Amniotic epithelial cell (primary cell): ENCODE measurements around the gene TBCK.

Source experiments
- DNase-seq: peaks from one replicate; pipeline ENCODE4 v3.0.0-alpha.2; 2010; ENCODE audit warnings: low read depth

The TBCK gene

DNA sequence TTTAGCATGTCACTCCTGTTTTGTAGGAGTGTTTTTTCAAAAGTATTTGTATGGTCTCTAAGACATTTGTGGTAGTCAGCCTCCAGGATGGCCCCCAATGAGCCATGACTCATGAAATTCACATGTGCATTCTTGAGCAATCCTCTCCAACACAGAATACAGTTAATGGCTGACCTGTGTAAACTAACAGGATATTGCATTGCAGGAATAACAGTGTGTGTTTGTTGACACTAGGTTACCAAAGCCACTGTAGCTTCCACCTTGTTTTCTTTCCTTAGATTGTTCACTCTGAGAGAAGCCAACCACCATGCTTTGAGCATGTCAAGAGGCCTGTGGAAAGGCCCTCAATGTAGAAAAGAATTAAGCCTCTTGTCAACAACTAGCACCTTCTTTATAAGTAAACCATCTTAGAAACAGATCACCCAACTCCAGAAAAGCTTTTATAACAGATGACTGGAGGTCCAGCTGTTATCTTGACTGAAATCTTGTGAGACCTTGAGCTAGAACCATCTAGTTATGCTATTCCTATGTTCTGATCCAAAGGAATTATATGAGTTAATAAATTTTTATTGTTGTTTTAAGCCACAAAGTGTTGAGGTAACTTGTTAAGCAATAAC is 28.5 kb downstream of the TBCK start:
- peak; percentile 92 for DNase-seq

- DNase-seq: no peak
Measured at GRCh38 chr4:106286611-106287010, 29.4 kb downstream of the TBCK start.

DNA sequence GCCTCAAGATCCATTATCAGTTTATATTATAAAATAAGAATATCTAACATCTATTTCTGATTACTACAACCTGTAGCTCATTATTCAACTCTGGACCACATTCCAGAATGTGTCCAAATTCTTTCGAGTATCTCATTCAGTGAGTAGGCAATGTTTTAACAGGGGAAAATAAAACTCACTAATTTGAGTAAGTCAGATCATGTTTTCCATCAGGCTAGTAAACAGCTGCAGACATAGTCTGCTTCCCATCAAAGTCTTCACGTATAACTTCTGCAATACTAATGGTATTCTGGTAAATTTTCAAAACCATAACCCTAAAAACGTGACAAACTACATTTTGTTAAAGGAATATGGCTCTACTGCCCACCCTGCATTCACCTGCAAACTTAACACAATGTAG is 31.8 kb downstream of the TBCK start:
- no peak for DNase-seq

GRCh38 chr4:106277140-106277675 is 38.8 kb downstream of the TBCK start:
- no peak for DNase-seq

DNA sequence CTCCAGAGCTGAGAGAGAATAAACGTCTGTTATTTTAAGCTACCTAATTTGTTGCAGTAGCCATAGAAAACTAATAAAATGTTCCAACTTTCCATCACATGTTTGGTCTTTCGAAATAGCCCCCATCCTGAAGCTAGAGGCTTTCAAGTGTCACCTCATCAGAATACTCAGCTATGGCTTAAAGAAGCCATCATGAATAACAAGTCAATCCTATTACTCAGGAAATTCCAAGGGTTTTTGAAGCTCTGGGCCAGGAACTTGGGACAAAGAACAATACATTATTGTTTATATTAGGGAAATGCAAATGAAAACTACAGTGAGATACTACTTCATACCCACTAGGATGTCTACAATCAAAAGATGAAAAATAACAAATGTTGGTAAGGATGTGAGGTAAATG is 42.2 kb downstream of the TBCK start:
- DNase-seq: no peak

- no peak for DNase-seq
Measured at GRCh38 chr4:106270736-106271135, 45.3 kb downstream of the TBCK start.

DNA sequence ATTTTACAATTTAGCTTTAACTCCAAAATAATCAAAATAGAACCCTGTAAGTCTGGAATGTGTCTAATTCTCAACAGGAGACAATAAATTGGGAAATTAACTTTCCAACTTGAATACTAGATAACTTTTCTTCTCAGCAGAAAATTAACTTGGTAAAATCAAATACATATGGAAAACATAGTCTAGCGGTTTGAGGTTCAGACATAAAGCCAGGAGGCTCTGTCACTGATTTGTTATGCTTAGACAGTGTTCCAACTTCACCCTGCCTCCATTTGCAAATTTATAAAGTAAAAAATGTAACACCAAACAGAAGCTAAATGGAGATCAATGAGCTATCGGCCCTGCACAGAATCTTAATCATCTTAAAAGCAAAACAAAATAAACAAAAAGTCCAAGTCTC is 46.3 kb downstream of the TBCK start:
- DNase-seq: no peak

DNA sequence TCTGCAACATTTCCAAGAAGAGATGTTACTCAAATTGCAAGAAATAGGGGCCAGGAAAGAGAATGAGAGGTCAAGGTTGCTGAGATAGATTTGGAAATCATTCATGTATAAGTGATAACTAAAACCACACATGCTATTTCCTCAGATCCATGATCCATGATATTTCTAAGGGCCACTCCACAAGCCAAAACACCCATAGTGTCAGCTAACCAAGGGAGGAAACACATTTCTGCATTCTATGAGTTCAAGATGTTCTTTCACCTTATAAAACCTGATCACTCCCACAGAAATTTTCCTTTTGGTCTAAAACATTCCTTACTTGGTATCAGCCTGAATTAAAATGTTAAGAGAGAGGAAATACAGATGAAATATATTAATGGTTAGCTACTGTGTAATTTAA is 47.2 kb downstream of the TBCK start:
- peak; percentile 55 for DNase-seq

GRCh38 chr4:106266201-106266600 is 49.8 kb downstream of the TBCK start:
- DNase-seq: peak; percentile 68

- peak; percentile 81 for DNase-seq
Measured at GRCh38 chr4:106264331-106264728, 51.7 kb downstream of the TBCK start.

DNA sequence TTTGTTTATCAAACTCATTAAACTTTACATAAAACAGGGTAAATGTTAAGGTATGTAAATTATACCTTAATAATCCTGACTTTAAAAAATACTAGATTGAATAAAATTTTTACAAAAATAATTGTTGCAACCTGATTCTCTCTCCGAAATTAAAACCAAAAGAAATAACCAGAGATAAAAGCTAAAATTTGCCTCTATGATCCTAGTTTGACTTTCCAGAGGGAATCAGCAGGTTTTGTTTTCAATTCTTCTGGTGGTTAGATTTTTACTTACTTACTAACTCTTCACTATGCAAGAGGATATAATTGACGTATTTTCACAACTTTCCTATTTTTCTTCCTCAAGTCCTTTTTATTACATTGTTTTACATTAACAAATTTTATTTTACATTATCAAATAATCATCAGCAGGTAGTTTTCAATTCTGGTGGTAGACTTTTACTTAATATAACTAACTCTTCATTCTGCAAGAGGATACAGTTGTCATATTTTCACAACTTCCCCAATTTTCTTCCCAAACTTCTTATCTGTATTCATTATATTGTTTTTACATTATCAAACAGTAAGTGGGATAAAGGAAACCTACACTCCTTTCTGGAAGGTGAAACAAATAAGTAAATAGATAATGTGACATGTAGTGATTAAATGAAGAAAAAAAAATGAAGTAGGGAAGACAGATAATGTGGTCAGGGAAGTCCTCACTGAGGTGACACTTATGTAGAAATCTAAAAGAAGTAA is 52.2 kb downstream of the TBCK start:
- DNase-seq: no peak

- no peak for DNase-seq
Measured at GRCh38 chr4:106261980-106262379, 54.0 kb downstream of the TBCK start.

- no peak for DNase-seq
Measured at GRCh38 chr4:106258145-106259045, 57.6 kb downstream of the TBCK start.

GRCh38 chr4:106256190-106256589 is 59.8 kb downstream of the TBCK start:
- no peak for DNase-seq

DNA sequence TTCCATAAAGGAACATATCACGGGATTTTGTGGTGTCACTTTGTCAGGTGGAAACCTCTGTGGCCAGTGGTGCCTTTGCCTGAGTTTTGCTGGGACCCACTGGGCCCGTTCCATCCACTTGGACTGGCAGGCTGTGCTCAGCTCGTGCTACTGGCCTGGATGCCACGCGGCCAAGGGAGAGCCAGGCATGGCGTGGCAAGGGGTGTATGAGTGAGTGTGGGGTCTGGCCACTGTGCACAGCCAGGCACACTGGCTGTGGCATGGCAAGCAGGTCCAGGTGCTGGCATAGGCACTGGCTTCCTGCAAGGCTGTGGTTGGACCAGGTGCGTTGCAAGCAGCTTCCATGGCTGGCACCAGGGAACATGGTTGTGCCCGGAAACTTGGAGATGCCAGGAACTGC is 60.8 kb downstream of the TBCK start:
- no peak for DNase-seq

DNA sequence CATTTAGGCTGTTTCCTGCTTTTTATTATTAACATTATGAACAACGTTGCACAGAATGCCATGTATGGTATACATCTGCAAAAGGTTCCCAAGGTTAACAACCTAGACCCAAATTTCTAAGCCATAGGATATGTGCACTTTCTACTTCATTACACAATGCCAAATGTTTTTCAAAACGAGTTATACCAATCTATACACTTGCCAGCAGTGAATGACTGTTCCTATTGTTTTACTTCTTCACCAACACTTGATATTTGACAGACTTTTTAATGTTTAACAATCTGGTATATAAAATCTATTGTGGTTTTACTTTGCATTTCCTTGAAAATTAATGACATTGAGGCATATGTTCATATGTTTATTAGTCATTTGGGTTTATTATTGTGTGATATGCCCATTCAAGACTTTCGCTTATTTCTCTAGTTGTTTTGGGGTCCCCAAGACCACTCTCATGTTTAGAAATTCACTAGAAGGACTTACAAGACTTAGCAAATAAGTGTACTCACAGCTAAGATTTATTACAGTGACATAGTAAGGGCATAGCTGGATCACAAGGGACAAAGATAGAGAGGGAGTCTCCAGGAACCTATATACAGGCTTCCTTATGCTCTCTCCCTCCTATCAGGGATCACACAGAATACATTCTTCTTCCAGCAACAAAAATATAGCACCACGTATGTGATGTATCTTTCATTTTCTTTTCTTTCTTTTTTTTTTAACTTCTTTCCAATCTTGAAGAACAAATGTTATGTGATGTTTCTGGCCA is 62.5 kb downstream of the TBCK start:
- DNase-seq: no peak

DNA sequence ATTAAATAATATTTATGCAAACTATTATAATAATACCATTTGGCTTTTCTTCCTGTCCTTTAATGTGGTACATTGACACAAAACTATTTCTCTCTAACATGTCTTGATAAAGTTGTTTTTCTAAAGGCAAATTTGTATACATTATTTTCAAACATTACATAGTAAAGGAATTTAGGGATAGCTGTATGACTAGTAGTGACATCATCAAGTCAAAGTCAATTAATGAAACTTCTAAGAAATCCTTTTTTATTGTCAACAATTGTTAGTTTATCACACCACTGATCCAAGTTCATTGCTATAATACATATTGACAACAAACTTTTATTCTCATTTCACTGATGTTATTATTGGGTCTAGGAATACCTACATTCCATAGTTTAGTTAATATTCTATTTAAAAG is 68.4 kb downstream of the TBCK start:
- DNase-seq: no peak

- DNase-seq: no peak
Measured at GRCh38 chr4:106246441-106246840, 69.6 kb downstream of the TBCK start.

DNA sequence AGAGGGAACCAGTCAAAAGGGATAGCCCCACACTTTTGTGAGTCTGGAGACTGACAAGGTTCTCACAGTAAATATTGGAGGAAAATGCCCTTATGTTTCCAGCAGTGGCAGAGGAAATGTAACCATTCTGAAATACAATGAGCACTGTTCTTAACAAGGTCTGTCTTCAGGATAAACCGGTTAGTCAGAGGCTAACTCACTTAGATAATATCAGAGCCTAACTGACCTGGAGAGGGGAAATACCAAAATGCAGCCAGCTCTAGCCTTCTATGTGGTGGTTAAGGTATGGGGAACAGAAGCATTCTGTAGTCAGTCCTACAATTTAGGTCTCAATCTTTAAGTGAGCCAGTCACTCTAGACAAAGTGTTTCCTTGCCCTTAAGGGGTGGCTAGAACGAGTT is 70.8 kb downstream of the TBCK start:
- no peak for DNase-seq

DNA sequence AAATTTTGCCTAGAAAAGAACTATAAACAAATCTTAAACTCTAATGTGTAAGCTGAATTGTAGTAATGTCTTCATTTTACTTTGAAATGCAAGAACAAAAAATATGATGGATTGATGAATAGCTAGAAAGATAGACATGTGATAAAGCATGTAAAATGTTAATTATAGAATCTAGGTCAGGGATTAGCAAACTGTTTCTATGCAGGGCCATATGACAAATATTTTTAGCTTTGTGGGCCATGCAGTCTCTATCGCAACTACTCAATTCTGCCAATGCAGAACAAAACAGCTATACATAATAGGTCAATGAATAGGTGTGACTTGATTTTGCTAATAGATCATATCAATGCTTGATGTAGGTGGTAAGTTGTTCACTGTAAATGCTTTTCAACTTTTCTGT is 75.3 kb downstream of the TBCK start:
- DNase-seq: no peak

GRCh38 chr4:106238820-106239420 is 77.1 kb downstream of the TBCK start:
- peak; percentile 64 for DNase-seq

DNA sequence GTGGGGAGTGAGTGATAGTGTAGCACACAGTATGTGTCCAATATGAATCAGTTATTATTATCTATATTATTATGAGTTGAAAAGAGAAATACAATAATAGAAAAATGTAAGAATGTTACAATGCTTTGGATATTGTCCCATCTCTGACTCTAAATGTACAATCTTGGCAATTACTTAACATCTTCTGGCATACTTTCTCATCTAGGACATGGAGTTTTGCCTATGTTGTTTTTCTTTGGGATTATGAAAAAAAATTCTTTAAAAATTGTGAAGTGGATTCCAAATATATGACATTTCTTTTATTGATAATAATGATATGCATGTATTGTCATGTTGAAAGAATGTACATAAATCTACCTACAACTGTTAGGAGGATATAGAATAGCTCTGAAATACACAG is 84.1 kb downstream of the TBCK start:
- DNase-seq: no peak
